ENCODE measurements around the gene PVR.

PVR gene

DNA sequence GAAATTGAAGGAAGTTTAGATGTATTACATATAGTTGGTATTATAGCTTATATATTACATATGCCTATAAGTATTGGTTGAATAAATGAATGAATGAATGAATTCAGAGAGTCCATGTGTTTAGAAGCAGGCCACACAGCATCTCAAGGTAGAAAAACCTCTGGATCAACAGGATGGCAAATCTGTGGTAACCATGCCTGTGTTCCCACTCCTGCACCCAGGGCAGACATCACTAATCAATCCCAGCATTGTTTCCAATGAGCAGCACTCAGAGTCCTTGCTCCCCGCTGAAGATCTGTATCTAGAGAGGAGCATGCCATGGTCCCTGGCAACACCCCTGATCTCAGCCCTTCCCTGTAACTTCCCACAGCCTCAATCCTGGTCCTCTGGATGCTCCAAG, 28.5 kb downstream of the PVR start:
- peaks cover 0 to 2% of the 10 kb centered on the region in 2 experiments for H3K4me1 ChIP-seq (ENCODE audit: control insufficient read depth in 1 of 2, insufficient read depth in 1 of 2, low read depth in 1 of 2, low read length in 1 of 2)
- no peak overlapping the region for H3K4me3 ChIP-seq (ENCODE audit: low read depth in 1 of 2, low read length in 1 of 2)
- H3K9me3 ChIP-seq, result no peaks in the 10 kb centered on the region
- no peaks in the 10 kb centered on the region for H3K27me3 ChIP-seq
- H3K36me3 ChIP-seq, result no peaks in the 10 kb centered on the region
- H3K27ac ChIP-seq, result no peak overlapping the region
- TF ChIP-seq, protein P1, sequence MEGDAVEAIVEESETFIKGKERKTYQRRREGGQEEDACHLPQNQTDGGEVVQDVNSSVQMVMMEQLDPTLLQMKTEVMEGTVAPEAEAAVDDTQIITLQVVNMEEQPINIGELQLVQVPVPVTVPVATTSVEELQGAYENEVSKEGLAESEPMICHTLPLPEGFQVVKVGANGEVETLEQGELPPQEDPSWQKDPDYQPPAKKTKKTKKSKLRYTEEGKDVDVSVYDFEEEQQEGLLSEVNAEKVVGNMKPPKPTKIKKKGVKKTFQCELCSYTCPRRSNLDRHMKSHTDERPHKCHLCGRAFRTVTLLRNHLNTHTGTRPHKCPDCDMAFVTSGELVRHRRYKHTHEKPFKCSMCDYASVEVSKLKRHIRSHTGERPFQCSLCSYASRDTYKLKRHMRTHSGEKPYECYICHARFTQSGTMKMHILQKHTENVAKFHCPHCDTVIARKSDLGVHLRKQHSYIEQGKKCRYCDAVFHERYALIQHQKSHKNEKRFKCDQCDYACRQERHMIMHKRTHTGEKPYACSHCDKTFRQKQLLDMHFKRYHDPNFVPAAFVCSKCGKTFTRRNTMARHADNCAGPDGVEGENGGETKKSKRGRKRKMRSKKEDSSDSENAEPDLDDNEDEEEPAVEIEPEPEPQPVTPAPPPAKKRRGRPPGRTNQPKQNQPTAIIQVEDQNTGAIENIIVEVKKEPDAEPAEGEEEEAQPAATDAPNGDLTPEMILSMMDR (IDR thresholded peaks at IDR 0.05), result no peak

DNA sequence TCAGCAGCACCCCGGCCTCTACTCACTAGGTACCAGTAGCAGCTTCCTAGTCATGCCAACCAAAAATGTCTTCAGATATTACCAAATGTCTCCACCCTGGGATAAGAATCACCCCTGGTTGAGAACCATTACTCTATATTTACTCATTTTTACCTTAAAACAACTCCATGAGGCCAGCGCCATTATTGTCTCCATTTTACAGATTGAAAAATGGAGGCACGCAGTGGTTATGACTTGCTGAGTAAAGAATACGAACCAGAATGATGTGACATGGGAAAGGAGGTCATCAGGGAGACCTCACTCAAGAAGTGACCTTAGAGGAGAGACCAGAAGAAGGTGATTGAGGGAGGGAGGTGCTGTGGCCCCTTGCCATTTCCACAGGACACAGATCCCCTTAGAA, 29.8 kb downstream of the PVR start:
- H3K27ac ChIP-seq, result no peak overlapping the region
- H3K4me3 ChIP-seq (ENCODE audit: low read depth in 1 of 2, low read length in 1 of 2), result no peak overlapping the region
- H3K27me3 ChIP-seq, result no peaks in the 10 kb centered on the region
- H3K36me3 ChIP-seq, result no peaks in the 10 kb centered on the region
- H3K9me3 ChIP-seq, result no peaks in the 10 kb centered on the region
- TF ChIP-seq, protein P1 (IDR thresholded peaks at IDR 0.05), result no peak
- H3K4me1 ChIP-seq (ENCODE audit: control insufficient read depth in 1 of 2, insufficient read depth in 1 of 2, low read depth in 1 of 2, low read length in 1 of 2), result peaks cover 0 to 6% of the 10 kb centered on the region in 2 experiments

DNA sequence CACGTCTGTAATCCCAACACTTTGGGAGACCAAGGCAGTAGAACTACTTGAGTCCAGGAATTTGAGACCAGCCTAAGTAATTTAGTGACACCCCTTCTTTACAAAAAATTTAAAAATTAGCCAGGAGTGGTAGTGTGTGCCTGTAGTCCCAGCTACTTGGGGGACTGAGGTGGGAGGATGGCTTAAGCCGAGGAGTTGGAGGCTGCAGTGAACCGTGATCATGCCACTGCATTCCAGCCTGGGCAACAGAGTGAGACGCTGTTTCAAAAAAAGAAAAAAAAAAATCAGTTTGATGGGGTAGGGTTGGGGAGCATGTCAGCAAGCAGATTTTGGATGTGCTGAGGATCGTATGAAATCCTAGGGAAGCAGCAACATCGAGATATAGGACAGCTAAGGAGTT, 31.8 kb downstream of the PVR start:
- no peak overlapping the region for H3K4me3 ChIP-seq (ENCODE audit: low read depth in 1 of 2, low read length in 1 of 2)
- H3K9me3 ChIP-seq, result no peaks in the 10 kb centered on the region
- TF ChIP-seq, protein P1 (IDR thresholded peaks at IDR 0.05), result no peak
- no peaks in the 10 kb centered on the region for H3K27me3 ChIP-seq
- peaks cover 0 to 6% of the 10 kb centered on the region in 2 experiments for H3K4me1 ChIP-seq (ENCODE audit: control insufficient read depth in 1 of 2, insufficient read depth in 1 of 2, low read depth in 1 of 2, low read length in 1 of 2)
- no peak overlapping the region for H3K27ac ChIP-seq
- H3K36me3 ChIP-seq, result no peaks in the 10 kb centered on the region

DNA sequence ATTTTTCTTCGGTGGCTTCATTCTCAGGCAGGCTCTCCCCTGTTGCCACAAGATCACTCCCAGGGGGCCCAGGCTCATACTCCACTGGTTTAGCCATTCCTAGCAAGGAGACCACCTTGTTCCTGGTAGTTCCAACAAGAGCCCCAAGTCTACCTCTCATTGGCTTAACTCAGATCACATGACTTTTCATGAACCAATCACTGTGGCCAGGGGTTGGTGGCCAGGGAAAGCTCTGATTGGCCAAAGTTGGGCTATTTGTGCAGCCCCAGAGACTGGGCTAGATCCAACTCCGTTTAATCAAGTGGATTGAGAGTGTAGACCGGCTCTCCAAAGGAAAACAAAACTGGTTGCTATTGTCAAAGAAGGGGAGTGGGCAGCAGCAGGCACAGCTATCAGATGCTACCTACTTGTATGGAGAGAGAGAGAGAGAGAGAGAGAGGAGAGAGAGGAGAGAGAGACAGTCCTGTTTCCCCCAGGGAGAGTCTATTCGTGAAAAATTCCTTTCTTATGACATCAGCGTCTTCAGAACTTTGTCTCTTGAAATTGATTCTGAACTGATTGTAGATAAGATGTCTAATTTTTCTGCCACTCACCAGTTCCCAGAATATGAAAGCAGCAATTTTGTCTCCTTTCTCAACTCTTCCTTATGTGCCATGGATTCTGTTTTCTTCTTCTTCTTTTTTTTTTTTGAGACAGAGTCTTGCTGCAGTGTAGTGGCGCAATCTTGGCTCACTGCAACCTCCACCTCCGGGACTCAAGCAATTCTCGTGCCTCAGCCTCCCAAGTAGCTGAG, 33.5 kb downstream of the PVR start:
- Histone ChIP-seq H3K36me3 (no peaks in the 10 kb centered on the region), H3K27me3 (no peaks in the 10 kb centered on the region), H3K27ac (no peak overlapping the region), H3K4me3 (ENCODE audit: low read depth in 1 of 2, low read length in 1 of 2) (no peak overlapping the region), H3K9me3 (no peaks in the 10 kb centered on the region), H3K4me1 (ENCODE audit: control insufficient read depth in 1 of 2, insufficient read depth in 1 of 2, low read depth in 1 of 2, low read length in 1 of 2) (peaks cover 0 to 6% of the 10 kb centered on the region in 2 experiments)
- TF ChIP-seq, protein P1 (IDR thresholded peaks at IDR 0.05), result no peak

DNA sequence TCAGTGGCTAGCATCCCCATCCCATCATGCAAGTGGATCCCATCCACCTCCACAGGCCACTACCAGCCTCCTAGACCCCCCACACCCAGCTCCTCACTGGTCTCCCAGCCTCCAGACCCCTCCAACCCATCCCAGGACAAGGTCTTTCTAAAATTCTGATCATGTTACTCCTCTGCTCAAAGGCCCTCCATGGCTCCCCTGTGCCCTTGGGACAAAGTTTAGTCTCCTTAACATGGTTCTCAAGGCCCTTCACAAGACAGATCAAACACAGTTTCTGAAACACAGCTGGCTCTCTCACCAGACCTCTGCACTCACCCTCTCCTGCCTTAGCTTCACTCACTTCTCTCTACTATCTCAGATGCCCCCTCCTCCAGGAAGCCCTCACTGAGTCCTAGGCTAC, 36.8 kb downstream of the PVR start:
- Histone ChIP-seq H3K4me3 (ENCODE audit: low read depth in 1 of 2, low read length in 1 of 2) (no peak overlapping the region), H3K27ac (no peak overlapping the region), H3K4me1 (ENCODE audit: control insufficient read depth in 1 of 2, insufficient read depth in 1 of 2, low read depth in 1 of 2, low read length in 1 of 2) (peaks cover 8 to 20% of the 10 kb centered on the region in 2 experiments), H3K27me3 (no peaks in the 10 kb centered on the region), H3K36me3 (no peaks in the 10 kb centered on the region), H3K9me3 (no peaks in the 10 kb centered on the region)
- TF ChIP-seq, protein P1 (IDR thresholded peaks at IDR 0.05), result no peak
